ENCODE data around the gene HOXD9.
A peak's percentile ranks its signal among the peaks of the same experiment; 100 is the strongest.

The HOXD9 gene

DNA sequence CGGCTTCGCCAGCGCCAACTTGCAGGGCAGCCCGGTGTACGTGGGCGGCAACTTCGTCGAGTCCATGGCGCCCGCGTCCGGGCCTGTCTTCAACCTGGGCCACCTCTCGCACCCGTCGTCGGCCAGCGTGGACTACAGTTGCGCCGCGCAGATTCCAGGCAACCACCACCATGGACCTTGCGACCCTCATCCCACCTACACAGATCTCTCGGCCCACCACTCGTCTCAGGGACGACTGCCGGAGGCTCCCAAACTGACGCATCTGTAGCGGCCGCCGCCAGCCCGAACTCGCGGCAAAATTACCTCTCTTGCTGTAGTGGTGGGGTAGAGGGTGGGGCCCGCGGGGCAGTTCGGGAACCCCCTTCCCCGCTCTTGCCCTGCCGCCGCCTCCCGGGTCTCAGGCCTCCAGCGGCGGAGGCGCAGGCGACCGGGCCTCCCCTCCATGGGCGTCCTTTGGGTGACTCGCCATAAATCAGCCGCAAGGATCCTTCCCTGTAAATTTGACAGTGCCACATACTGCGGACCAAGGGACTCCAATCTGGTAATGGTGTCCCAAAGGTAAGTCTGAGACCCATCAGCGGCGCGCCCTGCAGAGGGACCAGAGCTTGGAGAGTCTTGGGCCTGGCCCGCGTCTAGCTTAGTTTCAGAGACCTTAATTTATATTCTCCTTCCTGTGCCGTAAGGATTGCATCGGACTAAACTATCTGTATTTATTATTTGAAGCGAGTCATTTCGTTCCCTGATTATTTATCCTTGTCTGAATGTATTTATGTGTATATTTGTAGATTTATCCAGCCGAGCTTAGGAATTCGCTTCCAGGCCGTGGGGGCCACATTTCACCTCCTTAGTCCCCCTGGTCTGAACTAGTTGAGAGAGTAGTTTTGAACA lies 49.7 kb downstream of the HOXD9 start:
- Histone ChIP-seq H3K4me1 (ENCODE audit: control insufficient read depth, insufficient read depth, low read length) (peaks cover 43% of the 10 kb centered on the region), H3K9ac (ENCODE audit: low read length) (peak overlapping the region; percentile 2), H3K9me3 (ENCODE audit: control insufficient read depth, insufficient read depth, low read depth, low read length) (no peaks in the 10 kb centered on the region), H3K4me3 (ENCODE audit: low read depth, low read length) (peak overlapping the region; percentile 46), H3K36me3 (ENCODE audit: control insufficient read depth, insufficient read depth, low read length) (no peaks in the 10 kb centered on the region), H3K27ac (ENCODE audit: low read depth, low read length) (no peak overlapping the region), H3K27me3 (ENCODE audit: control insufficient read depth, insufficient read depth, low read length) (peaks cover 100% of the 10 kb centered on the region)

DNA sequence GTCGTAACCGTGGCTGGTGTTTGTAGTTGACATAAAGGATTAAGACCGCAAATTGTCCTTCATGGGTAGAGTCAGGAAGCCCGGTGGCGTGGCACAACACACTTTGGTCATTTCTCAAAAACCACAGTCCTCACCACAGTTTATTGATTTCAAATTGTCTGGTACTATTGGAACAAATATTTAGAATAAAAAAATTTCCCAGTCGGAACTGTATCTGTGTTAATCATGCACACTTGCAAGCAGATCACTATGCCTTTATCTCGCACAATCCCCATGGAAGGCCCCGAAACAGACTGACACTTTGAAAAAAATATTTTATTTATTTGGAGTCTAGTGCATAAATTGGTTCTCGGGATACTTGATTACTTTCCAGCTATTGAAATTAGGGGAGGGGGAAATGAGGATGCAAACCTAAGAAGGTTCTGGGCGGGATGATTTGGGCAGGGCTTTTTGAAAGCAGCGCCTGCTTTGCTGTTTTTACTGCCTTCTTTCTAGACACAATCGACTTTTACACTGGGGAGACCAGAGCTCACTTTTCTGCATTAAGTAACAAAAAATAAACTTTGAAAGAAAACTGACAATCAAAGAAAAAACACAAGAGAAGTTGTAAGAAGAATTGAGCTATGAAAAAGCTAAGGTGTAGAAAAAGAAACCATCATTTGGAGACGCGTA lies 50.5 kb downstream of the HOXD9 start:
- H3K4me3 ChIP-seq (ENCODE audit: low read depth, low read length): no peak overlapping the region
- no peak overlapping the region for H3K9ac ChIP-seq (ENCODE audit: low read length)
- H3K27me3 ChIP-seq (ENCODE audit: control insufficient read depth, insufficient read depth, low read length): peaks cover 100% of the 10 kb centered on the region
- H3K36me3 ChIP-seq (ENCODE audit: control insufficient read depth, insufficient read depth, low read length): no peaks in the 10 kb centered on the region
- H3K9me3 ChIP-seq (ENCODE audit: control insufficient read depth, insufficient read depth, low read depth, low read length): no peaks in the 10 kb centered on the region
- peaks cover 48% of the 10 kb centered on the region for H3K4me1 ChIP-seq (ENCODE audit: control insufficient read depth, insufficient read depth, low read length)
- H3K27ac ChIP-seq (ENCODE audit: low read depth, low read length): no peak overlapping the region

DNA sequence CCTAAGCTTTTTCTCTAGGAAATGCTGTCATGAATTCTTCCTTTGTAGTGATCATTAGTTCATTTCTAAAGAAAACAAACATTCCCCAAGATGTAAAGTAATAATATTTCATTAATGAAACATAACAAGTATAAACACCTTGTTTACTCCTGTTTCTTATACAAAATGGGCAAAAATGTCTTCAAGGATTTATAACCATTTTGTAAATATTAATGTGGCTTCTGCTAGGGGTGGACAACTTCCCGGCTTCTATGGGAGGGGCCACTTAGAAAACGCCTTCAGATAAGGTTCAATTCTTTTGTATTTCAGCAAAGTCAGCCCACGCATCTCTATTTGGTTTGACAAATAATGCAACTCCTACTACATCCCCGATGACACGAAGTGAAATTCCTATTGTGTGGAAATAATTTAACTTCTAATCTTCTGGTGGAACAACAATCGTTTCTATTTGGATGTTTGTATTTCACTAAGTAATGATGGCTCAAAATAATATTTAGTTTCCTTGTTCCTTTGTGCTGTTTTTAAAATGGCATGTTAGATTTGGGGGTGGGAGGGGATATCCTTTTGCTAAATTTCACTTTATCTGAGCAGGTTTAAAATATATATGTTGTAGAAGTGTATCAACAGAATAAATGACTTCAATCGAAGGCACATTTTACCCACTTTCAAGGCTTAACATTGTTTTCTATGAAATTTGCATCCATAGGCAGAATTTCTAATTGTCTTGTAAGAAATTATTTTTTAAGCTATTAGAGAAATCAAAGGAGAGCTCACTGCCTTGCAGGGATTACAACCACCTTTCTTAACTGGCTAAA lies 51.3 kb downstream of the HOXD9 start:
- no peak overlapping the region for H3K9ac ChIP-seq (ENCODE audit: low read length)
- peaks cover 100% of the 10 kb centered on the region for H3K27me3 ChIP-seq (ENCODE audit: control insufficient read depth, insufficient read depth, low read length)
- no peak overlapping the region for H3K4me3 ChIP-seq (ENCODE audit: low read depth, low read length)

DNA sequence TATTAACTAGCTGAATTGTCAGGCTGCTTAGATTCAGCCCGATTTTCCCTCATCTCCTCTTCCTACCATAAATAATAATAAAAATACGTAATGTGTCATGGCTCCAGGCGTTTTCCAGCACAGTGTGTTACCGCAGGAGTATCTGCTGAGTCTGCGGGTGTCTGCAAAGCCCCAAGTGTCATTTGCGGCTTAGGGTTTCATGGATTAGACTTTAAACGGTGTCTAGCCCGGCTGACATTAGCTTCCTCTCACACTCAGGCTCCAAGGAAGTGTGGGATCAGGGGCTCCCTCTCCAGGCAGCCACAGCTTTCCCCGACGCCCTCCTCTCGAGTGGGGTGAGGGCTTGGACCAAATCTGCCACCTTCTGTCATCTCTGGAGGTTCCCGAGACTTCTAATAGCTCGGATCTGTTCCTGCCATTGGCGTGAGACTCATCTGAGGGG lies 51.9 kb downstream of the HOXD9 start:
- Histone ChIP-seq H3K9ac (ENCODE audit: low read length) (no peak overlapping the region), H3K4me1 (ENCODE audit: control insufficient read depth, insufficient read depth, low read length) (peaks cover 53% of the 10 kb centered on the region), H3K27ac (ENCODE audit: low read depth, low read length) (no peak overlapping the region), H3K4me3 (ENCODE audit: low read depth, low read length) (peak overlapping the region; percentile 58; the same call in 1 of the 2 replicates), H3K27me3 (ENCODE audit: control insufficient read depth, insufficient read depth, low read length) (peaks cover 100% of the 10 kb centered on the region), H3K9me3 (ENCODE audit: control insufficient read depth, insufficient read depth, low read depth, low read length) (no peaks in the 10 kb centered on the region), H3K36me3 (ENCODE audit: control insufficient read depth, insufficient read depth, low read length) (no peaks in the 10 kb centered on the region)

More for the DNA sequence above, 51.3 kb downstream of the HOXD9 start:
- Histone ChIP-seq H3K4me1 (ENCODE audit: control insufficient read depth, insufficient read depth, low read length) (peaks cover 50% of the 10 kb centered on the region), H3K36me3 (ENCODE audit: control insufficient read depth, insufficient read depth, low read length) (no peaks in the 10 kb centered on the region), H3K9me3 (ENCODE audit: control insufficient read depth, insufficient read depth, low read depth, low read length) (no peaks in the 10 kb centered on the region), H3K27ac (ENCODE audit: low read depth, low read length) (no peak overlapping the region)

Data from HUES6 (cell line).